Endothelial cell of umbilical vein (primary cell): ENCODE data around the gene SLC22A7. TPM values are rescaled to one million over a fixed set of nuclear protein-coding genes. Genes with fewer than 3 reads are reported as not detected.

Experiments
- BruUV-seq: library from RNA; stranded (reverse); fragments of 400-500 nt; replicated peaks from 2 replicates; lab custom pipeline; 2021; lab: Mats Ljungman, UMichigan
- CTCF ChIA-PET: fragments of 300-600, 350-600 bp; sonication (Branson Sonifier 250); formaldehyde crosslinking; loops from one replicate; lab custom pipeline; 2021; ENCODE audit warnings: antibody characterized with exemption, inconsistent platforms; lab: Charles Lee
- POLR2A ChIA-PET: fragments of 300-600, 350-600 bp; sonication (Branson Sonifier 250); formaldehyde crosslinking; loops from one replicate; lab custom pipeline; 2021; ENCODE audit warnings: antibody characterized with exemption, inconsistent platforms; lab: Charles Lee
- DNase-seq: peaks from one replicate; pipeline ENCODE4 v3.0.0-alpha.2; 2011; ENCODE audit warnings: low read depth, low spot score
- FAIRE-seq: peaks from 2 replicates; lab custom pipeline; 2011; peaks lifted over from hg19 to GRCh38; lab: Jason Lieb, UNC
- H2AFZ ChIP-seq: 2 replicates; pipeline ENCODE4 v1.6.0; 2012; ENCODE audit warnings: low read depth, low read length, control low read depth, inconsistent platforms
- H3K27ac ChIP-seq: 2 replicates; pipeline ENCODE4 v1.5.1; 2011; ENCODE audit warnings: low read depth, mild to moderate bottlenecking, control low read depth, low read length, moderate library complexity; ENCODE audit not compliant: insufficient read depth
- H3K27me3 ChIP-seq, 2 experiments: 2 replicates each; pipeline versions ENCODE4 v1.6.0 to v1.6.1; 2011; ENCODE audit warnings: low read length in 2 of 2, mixed read lengths in 1 of 2; ENCODE audit not compliant: control insufficient read depth in 2 of 2, insufficient read depth in 2 of 2
- H3K36me3 ChIP-seq, 2 experiments: 2 replicates in 1 of 2; 3 replicates in 1 of 2; pipeline ENCODE4 v1.5.1; 2011; ENCODE audit warnings: low read length in 2 of 2, mild to moderate bottlenecking in 1 of 2, moderate library complexity in 1 of 2; ENCODE audit not compliant: control insufficient read depth in 2 of 2, insufficient read depth in 2 of 2; ENCODE audit errors: extremely low read depth in 1 of 2
- H3K4me1 ChIP-seq: 3 replicates; pipeline ENCODE4 v1.5.1; 2011; ENCODE audit warnings: mild to moderate bottlenecking, low read length; ENCODE audit not compliant: control insufficient read depth, insufficient read depth; ENCODE audit errors: extremely low read depth
- H3K4me2 ChIP-seq: 2 replicates; pipeline ENCODE4 v1.6.1; 2011; ENCODE audit warnings: low read length, control low read depth, mixed read lengths; ENCODE audit not compliant: insufficient read depth
- H3K4me3 ChIP-seq, 3 experiments: fragments of 200-600 bp in 1 of 3; sonication (generic), shearing (Covaris generic) in 1 of 3; replicated peaks in 1 of 3; 2 replicates each; pipeline ENCODE4 v1.5.1; 2011 to 2016; ENCODE audit warnings: control low read depth in 3 of 3, low read length in 3 of 3, mild to moderate bottlenecking in 2 of 3, inconsistent platforms in 1 of 3, low read depth in 1 of 3, moderate library complexity in 1 of 3; ENCODE audit not compliant: insufficient read depth in 1 of 3
- H3K79me2 ChIP-seq: 2 replicates; pipeline ENCODE4 v1.6.0; 2012; ENCODE audit warnings: low read length, inconsistent platforms; ENCODE audit not compliant: control insufficient read depth, insufficient read depth
- H3K9ac ChIP-seq: replicated peaks from 2 replicates; pipeline ENCODE3; 2011; ENCODE audit warnings: low read length, control low read depth; ENCODE audit not compliant: insufficient read depth; ENCODE audit errors: extremely low read depth
- H3K9me1 ChIP-seq: replicated peaks from 3 replicates; pipeline ENCODE4 v1.6.0; 2011; ENCODE audit warnings: mild to moderate bottlenecking, low read length; ENCODE audit not compliant: control insufficient read depth, insufficient read depth; ENCODE audit errors: extremely low read depth
- H3K9me3 ChIP-seq: replicated peaks from 2 replicates; pipeline ENCODE4 v1.5.1; 2012; ENCODE audit warnings: low read length, inconsistent platforms; ENCODE audit not compliant: control insufficient read depth, insufficient read depth
- H4K20me1 ChIP-seq: replicated peaks from 2 replicates; pipeline ENCODE3; 2011; ENCODE audit warnings: mild to moderate bottlenecking, low read length; ENCODE audit not compliant: control insufficient read depth, insufficient read depth; ENCODE audit errors: extremely low read depth
- CTCF ChIP-seq, 2 donors: IDR thresholded peaks; 1 replicate in 1 of 2; 2 replicates in 1 of 2; pipeline ENCODE4 v1.5.1; 2011; ENCODE audit warnings: low read length in 2 of 2, mild to moderate bottlenecking in 2 of 2, moderate library complexity in 2 of 2, control low read depth in 1 of 2, inconsistent platforms in 1 of 2, low read depth in 1 of 2; ENCODE audit not compliant: insufficient read depth in 1 of 2; ENCODE audit errors: extremely low read depth in 1 of 2
- EZH2 ChIP-seq: IDR thresholded peaks from 2 replicates; pipeline ENCODE4 v1.6.1; 2012; ENCODE audit warnings: borderline replicate concordance, low read depth, mild to moderate bottlenecking, moderate library complexity, low read length, inconsistent platforms; ENCODE audit not compliant: severe bottlenecking
- FOS ChIP-seq: IDR thresholded peaks from 2 replicates; pipeline ENCODE4 v1.6.1; 2011; ENCODE audit warnings: mild to moderate bottlenecking, low read length, moderate library complexity, borderline replicate concordance; ENCODE audit not compliant: insufficient read depth
- MYC ChIP-seq: IDR thresholded peaks from one replicate; pipeline ENCODE4 v1.6.1; 2011; ENCODE audit warnings: mild to moderate bottlenecking, low read depth, low read length
- dilution Hi-C: fragments of 300-500 bp; cut with MboI; formaldehyde crosslinking; loops from one replicate; pipeline ENCODE4 v1.15.0; 2019; ENCODE audit warnings: low sequenced_read_pairs; ENCODE audit not compliant: extremely low pct_ligation_motif_present
- intact Hi-C: fragments of 100-400 bp; cut with micrococcal nuclease; formaldehyde crosslinking; loops from one replicate; pipeline ENCODE4 v1.10.0; 2022
- polyA plus RNA-seq, 4 experiments: library from polyadenylated mRNA; depleted of rRNA in 3 of 4; stranded (reverse) in 3 of 4; unstranded in 1 of 4; fragments of >200 nt; gene quantifications; 2 replicates each; pipeline versions ENCODE4 v1.2.1 to v1.2.3, GENCODE V29; 2011 to 2012; ENCODE audit warnings: missing spikeins in 1 of 4
- total RNA-seq: library from RNA; stranded (reverse); gene quantifications from 2 replicates; pipeline ENCODE4 v1.2.3, GENCODE V29; 2021

The SLC22A7 gene
- total and polyA plus RNA-seq, 2 donors (not counting 3 experiments of a cell fraction or from before 2014, with no cell fraction given), result not detected

- intact Hi-C loops, result no loop called here
- no peak for FAIRE-seq
- dilution Hi-C loops, result no loop called here
Measured at GRCh38 chr6:43267619-43268354, 30.3 kb upstream of the SLC22A7 start.

More at GRCh38 chr6:43267619-43268354, 30.3 kb upstream of the SLC22A7 start:
- DNase-seq, result no peak
- no TSS peak for BruUV-seq
- no peaks in the 10 kb centered on the region for H4K20me1 ChIP-seq
- H3K9me3 ChIP-seq, result no peaks in the 10 kb centered on the region
- H3K79me2 ChIP-seq, result no peaks in the 10 kb centered on the region
- no peaks in the 10 kb centered on the region for H3K4me1 ChIP-seq
- peaks cover 18 to 29% of the 10 kb centered on the region in 2 experiments for H3K27me3 ChIP-seq
- no peaks in the 10 kb centered on the region for H3K9me1 ChIP-seq
- POLR2A ChIA-PET, result no interaction called here
- H3K9ac ChIP-seq, result no peak overlapping the region
- no peak overlapping the region for H3K27ac ChIP-seq
- no peak overlapping the region for H2AFZ ChIP-seq
- no peak overlapping the region for H3K4me2 ChIP-seq
- no peak overlapping the region for H3K4me3 ChIP-seq
- CTCF ChIA-PET, result interaction anchor here (1.0 to 1.6 kb wide), 2 partner anchors 39 to 238 kb away, joined by 4 to 5 read pairs; partner anchors contain the start of gene DNPH1
- TF ChIP-seq CTCF (IDR thresholded peaks at IDR 0.05; ENCODE audit: extremely low read depth in 1 of 2, insufficient read depth in 1 of 2, low read depth in 1 of 2, low read length in 2 of 2) (no peak), MYC (no peak), FOS (no peak), EZH2 (no peak)
- no peaks in the 10 kb centered on the region for H3K36me3 ChIP-seq
